ENCODE results near the gene UGT3A1.
"Not testable (repeated sequence)": the region's sequence is repeated elsewhere in the genome, so short reads cannot be mapped to it uniquely, and the experiment has no call there.

- TF ChIP-seq CTCF, POLR2A, POLR2AphosphoS5 (IDR thresholded peaks at IDR 0.05): not testable (repeated sequence)
These were observed 31.1 kb upstream of the UGT3A1 start for GRCh38 chr5:36022246-36022645.
